Activated T-cell treated with anti-CD3 and anti-CD28 coated beads, Interleukin-2, amount 50 U/mL, for 48 hours (primary cell): Measurements from ENCODE around the gene AFF1.
A peak's percentile ranks its signal among the peaks of the same experiment; 100 is the strongest.

Experiments
- DNase-seq, 2 experiments: peaks; one replicate each; pipeline ENCODE4 v3.0.0-alpha.2; 2020

AFF1 gene

GRCh38 chr4:86924811-86925210 is 10.0 kb upstream of the AFF1 start:
- no peak for DNase-seq

- DNase-seq = no peak
Observed at GRCh38 chr4:86926435-86927086, 8.2 kb upstream of the AFF1 start.

GRCh38 chr4:86927843-86928395 is 6.9 kb upstream of the AFF1 start:
- peak in 1 of 2 experiments; percentile 27 for DNase-seq

- no peak for DNase-seq
Observed at GRCh38 chr4:86928400-86929255, 6.2 kb upstream of the AFF1 start.

GRCh38 chr4:86934147-86934770 is 552 bp upstream of the AFF1 start:
- peak; percentile 26 to 38 for DNase-seq

- DNase-seq = no peak
Observed at GRCh38 chr4:86935566-86935852, 698 bp downstream of the AFF1 start.

GRCh38 chr4:86935853-86936733 is 1.3 kb downstream of the AFF1 start:
- DNase-seq = peak; percentile 84 to 87

- DNase-seq = no peak
Observed at GRCh38 chr4:86938771-86939520, 4.1 kb downstream of the AFF1 start.

GRCh38 chr4:86939729-86940575 is 5.1 kb downstream of the AFF1 start:
- DNase-seq = peak; percentile 41 to 43

GRCh38 chr4:86940920-86941460 is 6.2 kb downstream of the AFF1 start:
- DNase-seq = no peak

GRCh38 chr4:86942185-86942666 is 7.4 kb downstream of the AFF1 start:
- DNase-seq = no peak

- no peak for DNase-seq
Observed at GRCh38 chr4:86944964-86945781, 10.4 kb downstream of the AFF1 start.

- no peak for DNase-seq
Observed at GRCh38 chr4:86946868-86947500, 12.2 kb downstream of the AFF1 start.

GRCh38 chr4:86947501-86948120 is 12.8 kb downstream of the AFF1 start:
- DNase-seq = no peak

- DNase-seq = no peak
Observed at GRCh38 chr4:86948276-86948675, 13.5 kb downstream of the AFF1 start.

GRCh38 chr4:86950831-86951525 is 16.2 kb downstream of the AFF1 start:
- DNase-seq = no peak

GRCh38 chr4:86955888-86956451 is 21.2 kb downstream of the AFF1 start:
- DNase-seq = no peak

GRCh38 chr4:86957215-86957614 is 22.4 kb downstream of the AFF1 start:
- DNase-seq = no peak
